Mesenchymal stem cell (in vitro differentiated cells and primary cell): ENCODE data around the gene POC1B.

ENCODE experiments used
- DNase-seq: peaks from one replicate; pipeline ENCODE4 v3.0.0-alpha.2; 2013
- H2AFZ ChIP-seq: one replicate; pipeline ENCODE4 v1.6.1; 2013; ENCODE audit warnings: low read depth, mild to moderate bottlenecking, control low read depth, inconsistent platforms, low read length, moderate library complexity
- H2AK5ac ChIP-seq: 2 replicates; pipeline ENCODE4 v1.6.1; 2013; ENCODE audit warnings: low read length, moderate library complexity, mild to moderate bottlenecking, inconsistent platforms; ENCODE audit not compliant: severe bottlenecking
- H2BK120ac ChIP-seq: one replicate; pipeline ENCODE4 v1.6.1; 2013; ENCODE audit warnings: low read depth, mild to moderate bottlenecking, inconsistent platforms, low read length, moderate library complexity
- H2BK12ac ChIP-seq, 2 experiments: one replicate each; pipeline ENCODE4 v1.6.1; 2013; ENCODE audit warnings: inconsistent platforms in 2 of 2, low read length in 2 of 2, mild to moderate bottlenecking in 2 of 2, moderate library complexity in 2 of 2, control low read depth in 1 of 2
- H2BK15ac ChIP-seq: one replicate; pipeline ENCODE4 v1.6.1; 2013; ENCODE audit warnings: mild to moderate bottlenecking, low read depth, inconsistent platforms; ENCODE audit not compliant: poor library complexity, severe bottlenecking
- H2BK5ac ChIP-seq: 2 replicates; pipeline ENCODE4 v1.6.1; 2013; ENCODE audit warnings: low read depth, mild to moderate bottlenecking, low read length, control low read depth, inconsistent platforms; ENCODE audit not compliant: poor library complexity, severe bottlenecking
- H3K14ac ChIP-seq, 2 experiments: one replicate each; pipeline ENCODE4 v1.6.1; 2013; ENCODE audit warnings: inconsistent platforms in 2 of 2, low read length in 2 of 2, control low read depth in 1 of 2, mild to moderate bottlenecking in 1 of 2, moderate library complexity in 1 of 2
- H3K18ac ChIP-seq, 2 experiments: one replicate each; pipeline ENCODE4 v1.6.1; 2013; ENCODE audit warnings: inconsistent platforms in 2 of 2, low read length in 2 of 2, control low read depth in 1 of 2, low read depth in 1 of 2, mild to moderate bottlenecking in 1 of 2
- H3K23ac ChIP-seq, 2 experiments: one replicate each; pipeline ENCODE4 v1.6.1; 2013; ENCODE audit warnings: inconsistent platforms in 2 of 2, low read length in 2 of 2, mild to moderate bottlenecking in 2 of 2, moderate library complexity in 2 of 2, control low read depth in 1 of 2
- H3K27ac ChIP-seq: 2 replicates; pipeline ENCODE4 v1.5.1; 2013; ENCODE audit warnings: mild to moderate bottlenecking, moderate library complexity, low read length, control low read depth, inconsistent platforms; ENCODE audit not compliant: poor library complexity, severe bottlenecking
- H3K27me3 ChIP-seq, 2 experiments: 2 replicates each; pipeline versions ENCODE4 v1.6.1 to v1.7.0; 2013; ENCODE audit warnings: low read length in 2 of 2, mild to moderate bottlenecking in 2 of 2, moderate library complexity in 2 of 2, control low read depth in 1 of 2, inconsistent platforms in 1 of 2; ENCODE audit not compliant: control insufficient read depth in 1 of 2, insufficient read depth in 1 of 2
- H3K36me3 ChIP-seq, 2 experiments: 2 replicates each; pipeline versions ENCODE4 v1.6.1 to v1.7.0; 2013; ENCODE audit warnings: low read length in 2 of 2, control low read depth in 1 of 2, inconsistent platforms in 1 of 2, low read depth in 1 of 2, mild to moderate bottlenecking in 1 of 2; ENCODE audit not compliant: insufficient read depth in 2 of 2, control insufficient read depth in 1 of 2
- H3K4ac ChIP-seq, 2 experiments: one replicate each; pipeline ENCODE4 v1.6.1; 2013; ENCODE audit warnings: inconsistent platforms in 2 of 2, low read length in 2 of 2, mild to moderate bottlenecking in 2 of 2, moderate library complexity in 2 of 2, control low read depth in 1 of 2, low read depth in 1 of 2
- H3K4me1 ChIP-seq: 2 replicates; pipeline ENCODE4 v1.6.1; 2013; ENCODE audit warnings: low read depth, low read length, control low read depth; ENCODE audit not compliant: control insufficient read depth, insufficient read depth
- H3K4me2 ChIP-seq: 2 replicates; pipeline ENCODE4 v1.6.1; 2013; ENCODE audit warnings: low read length, mild to moderate bottlenecking, inconsistent platforms; ENCODE audit not compliant: poor library complexity, severe bottlenecking
- H3K4me3 ChIP-seq, 2 experiments: 2 replicates each; pipeline versions ENCODE4 v1.5.1 to v1.7.0; 2013; ENCODE audit warnings: low read length in 2 of 2, mild to moderate bottlenecking in 2 of 2, control low read depth in 1 of 2, low read depth in 1 of 2; ENCODE audit not compliant: insufficient read depth in 1 of 2
- H3K79me1 ChIP-seq: replicated peaks from 2 replicates; pipeline ENCODE4 v1.6.1; 2013; ENCODE audit warnings: mild to moderate bottlenecking, control low read depth, low read length, inconsistent platforms; ENCODE audit not compliant: poor library complexity, severe bottlenecking
- H3K9ac ChIP-seq: 2 replicates; pipeline ENCODE4 v1.7.0; 2013; ENCODE audit warnings: mild to moderate bottlenecking, low read length, moderate library complexity
- H3K9me3 ChIP-seq: 2 replicates; pipeline ENCODE4 v1.7.0; 2013; ENCODE audit warnings: mild to moderate bottlenecking, low read length; ENCODE audit not compliant: control insufficient read depth
- H4K8ac ChIP-seq: one replicate; pipeline ENCODE4 v1.6.1; 2013; ENCODE audit warnings: inconsistent platforms, mild to moderate bottlenecking, low read length, moderate library complexity
- H4K91ac ChIP-seq: one replicate; pipeline ENCODE4 v1.6.1; 2013; ENCODE audit warnings: mild to moderate bottlenecking, low read length, inconsistent platforms
- WGBS: methylation state at CpG from one replicate; pipeline ENCODE4 v1.1.7; 2013; ENCODE audit warnings: mixed read lengths; 5-methylcytosine and 5-hydroxymethylcytosine counted together

Gene POC1B

DNA sequence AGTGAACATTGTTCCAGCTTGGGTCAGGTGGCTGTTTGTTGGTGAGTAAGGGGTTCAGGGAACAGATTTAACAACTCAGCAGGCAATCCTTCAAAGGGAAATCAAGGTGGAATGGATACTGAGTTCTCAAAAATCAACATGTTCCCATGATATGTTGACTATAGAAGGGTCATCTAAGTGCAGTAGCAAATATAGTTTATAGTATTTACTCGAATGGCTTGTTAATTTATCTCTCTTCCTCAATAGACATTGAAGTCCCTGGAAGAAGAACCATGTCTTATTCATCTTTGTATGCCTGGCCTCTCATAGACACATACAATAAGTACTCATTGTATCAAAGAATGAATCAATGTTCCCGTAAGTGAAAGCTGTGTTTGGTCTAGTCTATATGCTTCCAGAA, 149.0 kb downstream of the POC1B start:
- H3K23ac ChIP-seq: no peak overlapping the region
- H3K9ac ChIP-seq: no peak overlapping the region
- no peak overlapping the region for H3K4ac ChIP-seq
- no peaks in the 10 kb centered on the region for H3K9me3 ChIP-seq
- no peak for DNase-seq
- H2AFZ ChIP-seq: no peak overlapping the region
- H3K4me3 ChIP-seq: no peak overlapping the region
- H3K79me1 ChIP-seq: no peaks in the 10 kb centered on the region
- peak overlapping the region in 1 of 2 experiments; percentile 63 for H2BK12ac ChIP-seq
- no peak overlapping the region for H2BK5ac ChIP-seq
- H3K4me2 ChIP-seq: no peak overlapping the region
- no peak overlapping the region for H3K18ac ChIP-seq
- whole genome bisulfite sequencing: 100% methylated on average over 1 of the region's 2 CpGs
- peaks cover 16% of the 10 kb centered on the region for H3K4me1 ChIP-seq
- H3K14ac ChIP-seq: no peak overlapping the region
- no peak overlapping the region for H2BK15ac ChIP-seq
- H4K91ac ChIP-seq: no peak overlapping the region
- no peak overlapping the region for H3K27ac ChIP-seq
- no peak overlapping the region for H4K8ac ChIP-seq
- H3K36me3 ChIP-seq: no peaks in the 10 kb centered on the region
- no peaks in the 10 kb centered on the region for H3K27me3 ChIP-seq
- no peak overlapping the region for H2BK120ac ChIP-seq
- no peak overlapping the region for H2AK5ac ChIP-seq

DNA sequence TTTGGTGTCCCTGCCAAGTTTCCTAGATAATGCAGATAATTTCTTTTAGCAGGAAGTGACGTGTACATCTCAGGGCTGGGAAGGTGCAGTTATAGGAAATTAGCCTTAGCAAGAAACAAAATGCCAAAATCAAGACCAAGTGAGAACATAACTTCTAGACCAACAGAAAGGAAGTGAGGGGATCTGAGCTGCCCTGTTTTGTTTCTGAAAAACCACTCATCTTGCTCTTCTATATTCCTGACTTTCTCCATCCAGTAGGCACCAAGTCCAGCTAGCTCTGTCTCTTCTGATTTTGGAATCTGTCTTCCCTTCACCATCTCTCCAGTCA, 149.7 kb downstream of the POC1B start:
- Histone ChIP-seq H2BK120ac (no peak overlapping the region), H2BK5ac (no peak overlapping the region), H2BK15ac (no peak overlapping the region), H2AFZ (no peak overlapping the region), H3K9me3 (no peaks in the 10 kb centered on the region), H3K27me3 (no peaks in the 10 kb centered on the region), H3K4ac (peak overlapping the region in 1 of 2 experiments; percentile 11), H2AK5ac (peak overlapping the region; percentile 34), H4K8ac (no peak overlapping the region), H2BK12ac (peak overlapping the region in 1 of 2 experiments; percentile 10), H3K14ac (no peak overlapping the region), H3K4me3 (no peak overlapping the region), H3K18ac (peak overlapping the region in 1 of 2 experiments; percentile 58), H3K27ac (no peak overlapping the region), H3K79me1 (no peaks in the 10 kb centered on the region), H4K91ac (no peak overlapping the region), H3K9ac (no peak overlapping the region), H3K4me1 (peaks cover 16% of the 10 kb centered on the region), H3K4me2 (no peak overlapping the region), H3K23ac (no peak overlapping the region), H3K36me3 (no peaks in the 10 kb centered on the region)
- DNase-seq: no peak
- 88% methylated on average over 1 of the region's 1 CpG for WGBS

DNA sequence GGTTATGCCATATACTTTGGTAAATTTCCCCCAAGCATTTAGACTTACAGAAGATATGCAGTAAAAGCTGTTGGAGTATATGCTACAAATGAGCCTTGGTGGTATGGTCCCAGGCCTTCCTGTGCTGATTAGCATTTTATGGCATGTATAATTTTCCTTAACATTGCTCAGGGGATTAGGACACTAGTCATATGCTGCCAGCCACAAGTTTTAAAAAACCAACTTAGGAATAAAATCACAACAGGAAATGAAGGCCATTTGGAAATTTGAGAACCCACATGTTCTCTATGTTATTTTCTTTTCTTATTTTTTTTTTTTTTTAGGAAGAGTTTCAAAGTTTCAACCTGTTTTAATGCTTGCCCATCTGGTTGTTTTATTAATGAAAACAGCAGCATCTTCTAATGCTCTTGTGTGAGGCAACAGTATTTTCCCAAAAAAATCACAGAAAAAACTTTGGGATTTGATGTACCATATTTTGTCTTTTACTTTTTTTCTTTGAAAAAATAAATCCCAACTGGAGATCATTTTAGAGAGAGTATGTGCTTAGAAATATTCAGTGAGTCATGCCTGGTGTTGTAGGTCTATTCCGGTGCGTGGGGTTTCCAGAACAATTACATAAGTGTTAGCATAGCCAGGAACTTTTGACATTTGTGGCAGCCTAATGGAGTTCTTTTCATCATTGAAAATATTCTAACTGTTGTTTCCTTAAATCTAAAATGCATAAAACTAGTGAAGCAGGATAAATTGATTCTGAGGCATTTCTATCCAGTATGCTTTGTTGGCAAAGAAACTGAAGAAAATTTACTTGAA, 151.9 kb downstream of the POC1B start:
- Histone ChIP-seq H3K27ac (peak overlapping the region; percentile 71), H3K18ac (no peak overlapping the region), H3K4me2 (no peak overlapping the region), H2AK5ac (no peak overlapping the region), H2BK5ac (no peak overlapping the region), H3K79me1 (no peaks in the 10 kb centered on the region), H2BK120ac (no peak overlapping the region), H2BK12ac (no peak overlapping the region), H3K14ac (no peak overlapping the region), H3K9me3 (no peaks in the 10 kb centered on the region), H3K27me3 (no peaks in the 10 kb centered on the region), H4K91ac (no peak overlapping the region), H3K4ac (no peak overlapping the region), H3K4me3 (no peak overlapping the region), H3K9ac (peak overlapping the region; percentile 28), H4K8ac (no peak overlapping the region), H2AFZ (no peak overlapping the region), H3K23ac (no peak overlapping the region), H3K36me3 (peaks cover 0 to 1% of the 10 kb centered on the region in 2 experiments), H3K4me1 (peaks cover 23% of the 10 kb centered on the region), H2BK15ac (no peak overlapping the region)
- peak; percentile 77 for DNase-seq
- 0% methylated on average over 2 of the region's 2 CpGs for WGBS

DNA sequence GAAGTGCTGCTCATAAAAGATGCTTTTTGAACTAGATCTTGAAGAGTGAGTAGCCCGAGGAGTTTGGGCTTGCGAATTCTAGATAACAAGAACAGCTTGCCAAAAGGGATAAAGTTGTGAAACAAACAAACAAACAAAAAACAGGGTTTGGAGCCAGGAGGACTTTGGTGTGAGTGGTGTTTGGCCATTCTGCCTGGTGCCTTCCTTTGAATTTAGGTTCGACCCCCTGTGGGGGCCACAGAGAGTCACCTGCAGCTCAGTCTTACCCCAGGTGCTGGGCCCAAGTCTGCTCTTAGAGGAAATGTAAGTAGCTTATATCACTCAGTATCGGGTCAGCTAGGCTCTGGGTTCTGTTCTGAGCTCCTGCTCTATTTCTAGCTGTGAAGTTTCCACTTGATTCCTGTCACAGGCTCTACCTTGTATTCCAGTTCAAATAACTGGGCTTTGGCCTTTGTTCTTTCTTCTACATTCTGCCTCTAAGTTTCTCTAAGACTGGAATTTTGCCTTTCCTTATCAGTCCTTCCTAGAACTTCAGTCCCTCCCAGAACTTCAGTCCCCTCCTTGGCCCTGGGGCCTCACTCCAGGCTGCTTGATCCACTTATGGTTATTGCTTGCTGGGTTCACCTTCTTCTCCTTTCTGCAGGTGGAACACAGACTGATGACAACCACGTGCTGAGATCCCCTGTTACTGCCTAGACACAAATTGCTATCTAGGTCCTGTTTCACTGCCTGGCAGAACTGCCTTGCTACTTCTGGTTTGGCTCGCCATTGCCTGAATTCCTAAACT, 153.1 kb downstream of the POC1B start:
- Histone ChIP-seq H3K9ac (no peak overlapping the region), H3K36me3 (peaks cover 0 to 8% of the 10 kb centered on the region in 2 experiments), H2BK12ac (peak overlapping the region; percentile 59 to 91), H3K14ac (no peak overlapping the region), H2BK15ac (peak overlapping the region; percentile 60), H2AFZ (no peak overlapping the region), H2BK120ac (peak overlapping the region; percentile 55), H3K4me1 (peaks cover 24% of the 10 kb centered on the region), H3K23ac (no peak overlapping the region), H4K91ac (no peak overlapping the region), H3K4me2 (no peak overlapping the region), H3K27ac (peak overlapping the region; percentile 71), H3K79me1 (peaks cover 4% of the 10 kb centered on the region), H2BK5ac (no peak overlapping the region), H3K9me3 (no peaks in the 10 kb centered on the region), H3K18ac (peak overlapping the region in 1 of 2 experiments; percentile 65), H4K8ac (peak overlapping the region; percentile 21), H3K4me3 (no peak overlapping the region), H3K27me3 (no peaks in the 10 kb centered on the region), H3K4ac (peak overlapping the region in 1 of 2 experiments; percentile 69), H2AK5ac (peak overlapping the region; percentile 83)
- no peak for DNase-seq
- whole genome bisulfite sequencing: 86% methylated on average over 6 of the region's 6 CpGs
